Central memory CD8-positive, alpha-beta T cell (primary cell): ENCODE results near the gene PCDH9.

Experiments used
- ATAC-seq: fragments of 150-1000 bp; cut with Tn5 transposase; replicated peaks from 2 replicates; pipeline ENCODE4 v1.10.0; 2022; ENCODE audit warnings: mild to moderate bottlenecking, moderate FRiP score, moderate number of reproducible peaks; ENCODE audit not compliant: poor library complexity, severe bottlenecking; ENCODE audit errors: extremely low read depth
- DNase-seq, 2 donors: peaks; one replicate each; pipeline ENCODE4 v3.0.0; 2021; ENCODE audit warnings: low spot score in 2 of 2
- H3K27ac Mint-ChIP-seq: one replicate; pipeline ENCODE4 v1.8.0; 2022; ENCODE audit warnings: low read depth, mild to moderate bottlenecking, moderate library complexity, mixed read lengths
- H3K27me3 Mint-ChIP-seq: one replicate; pipeline ENCODE4 v1.8.0; 2022; ENCODE audit warnings: mixed read lengths
- H3K36me3 Mint-ChIP-seq: one replicate; pipeline ENCODE4 v1.8.0; 2022; ENCODE audit warnings: mild to moderate bottlenecking, moderate library complexity, mixed read lengths; ENCODE audit not compliant: insufficient read depth
- H3K4me1 Mint-ChIP-seq: one replicate; pipeline ENCODE4 v1.8.0; 2022; ENCODE audit warnings: mixed read lengths
- H3K4me3 Mint-ChIP-seq: one replicate; pipeline ENCODE4 v1.8.0; 2022; ENCODE audit warnings: mild to moderate bottlenecking, moderate library complexity, mixed read lengths
- H3K9me3 Mint-ChIP-seq: one replicate; pipeline ENCODE4 v1.8.0; 2022; ENCODE audit warnings: mixed read lengths

Gene PCDH9

DNA sequence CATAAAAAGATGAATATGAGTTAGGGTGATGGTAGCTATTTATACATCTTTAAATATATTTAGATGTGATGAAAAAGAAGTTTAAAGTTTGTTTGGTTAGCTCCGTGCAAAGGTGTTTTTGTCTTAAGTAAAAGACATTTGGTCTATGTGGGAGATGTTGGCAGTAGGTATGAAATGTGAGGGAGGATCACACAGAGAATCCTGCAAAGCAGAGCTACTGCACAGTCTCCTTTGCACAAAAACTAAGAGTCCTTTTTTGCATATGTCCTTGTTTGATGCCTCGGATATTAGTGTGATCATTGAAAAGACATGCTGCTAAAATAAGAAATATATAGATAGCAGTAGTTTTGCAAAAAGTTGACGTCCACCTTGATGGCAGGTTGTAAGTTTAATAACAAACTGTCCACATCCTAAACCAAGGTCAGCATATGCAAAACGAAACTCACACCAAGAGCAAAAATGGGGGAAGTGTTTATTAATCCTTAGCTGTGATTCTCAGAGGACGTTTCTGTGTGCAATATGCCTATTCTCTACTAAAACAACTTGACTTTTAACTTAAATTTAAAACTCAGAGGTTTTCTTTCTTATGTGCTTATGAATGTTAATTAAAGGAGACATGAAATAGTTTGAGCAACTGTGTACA, 870.1 kb downstream of the PCDH9 start:
- H3K4me3 Mint-ChIP-seq = no peak overlapping the region
- no peak for DNase-seq
- no peak overlapping the region for H3K27ac Mint-ChIP-seq

GRCh38 chr13:66359393-66359792, 870.7 kb downstream of the PCDH9 start:
- no peaks in the 10 kb centered on the region for H3K4me1 Mint-ChIP-seq
- no peak overlapping the region for H3K4me3 Mint-ChIP-seq
- no peak for DNase-seq
- no peaks in the 10 kb centered on the region for H3K36me3 Mint-ChIP-seq
- H3K27me3 Mint-ChIP-seq = no peaks in the 10 kb centered on the region
- H3K9me3 Mint-ChIP-seq = peaks cover 12% of the 10 kb centered on the region
- H3K27ac Mint-ChIP-seq = no peak overlapping the region
- ATAC-seq = no peak

More for the DNA sequence above, 870.1 kb downstream of the PCDH9 start:
- Mint-ChIP-seq H3K9me3 (peaks cover 12% of the 10 kb centered on the region), H3K36me3 (no peaks in the 10 kb centered on the region), H3K27me3 (no peaks in the 10 kb centered on the region), H3K4me1 (no peaks in the 10 kb centered on the region)
- ATAC-seq = no peak

DNA sequence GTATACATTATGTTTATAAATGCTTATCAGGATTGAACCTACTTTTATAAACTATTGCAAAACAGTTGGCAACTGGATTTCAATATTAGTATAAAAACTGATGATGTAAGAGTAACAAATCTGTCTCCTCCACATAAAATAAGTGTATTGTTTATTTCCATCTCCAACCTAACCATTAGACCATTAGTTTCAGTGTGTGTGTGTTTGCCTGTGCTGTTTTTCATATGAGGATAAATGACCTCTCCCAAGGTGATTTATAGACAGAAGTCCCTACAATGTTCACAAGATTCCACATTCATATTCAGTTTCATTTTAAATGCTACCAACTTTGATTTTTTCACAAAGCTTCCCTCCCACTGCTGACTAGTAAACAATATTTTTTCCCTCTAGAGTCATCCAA, 871.6 kb downstream of the PCDH9 start:
- Mint-ChIP-seq H3K9me3 (peaks cover 12% of the 10 kb centered on the region), H3K27ac (no peak overlapping the region), H3K4me3 (no peak overlapping the region), H3K27me3 (no peaks in the 10 kb centered on the region), H3K36me3 (no peaks in the 10 kb centered on the region), H3K4me1 (no peaks in the 10 kb centered on the region)
- ATAC-seq = no peak
- no peak for DNase-seq

- H3K4me3 Mint-ChIP-seq = no peak overlapping the region
- no peak overlapping the region for H3K27ac Mint-ChIP-seq
- H3K9me3 Mint-ChIP-seq = peaks cover 8% of the 10 kb centered on the region
- H3K4me1 Mint-ChIP-seq = no peaks in the 10 kb centered on the region
- DNase-seq = no peak
- no peak for ATAC-seq
- no peaks in the 10 kb centered on the region for H3K27me3 Mint-ChIP-seq
- no peaks in the 10 kb centered on the region for H3K36me3 Mint-ChIP-seq
These were observed 872.7 kb downstream of the PCDH9 start for GRCh38 chr13:66357463-66357862.

GRCh38 chr13:66354879-66355751, 875.0 kb downstream of the PCDH9 start:
- peaks cover 13% of the 10 kb centered on the region for H3K9me3 Mint-ChIP-seq
- no peaks in the 10 kb centered on the region for H3K27me3 Mint-ChIP-seq
- H3K27ac Mint-ChIP-seq = no peak overlapping the region
- H3K4me1 Mint-ChIP-seq = no peaks in the 10 kb centered on the region
- no peak overlapping the region for H3K4me3 Mint-ChIP-seq
- DNase-seq = no peak
- no peaks in the 10 kb centered on the region for H3K36me3 Mint-ChIP-seq
- ATAC-seq = no peak

DNA sequence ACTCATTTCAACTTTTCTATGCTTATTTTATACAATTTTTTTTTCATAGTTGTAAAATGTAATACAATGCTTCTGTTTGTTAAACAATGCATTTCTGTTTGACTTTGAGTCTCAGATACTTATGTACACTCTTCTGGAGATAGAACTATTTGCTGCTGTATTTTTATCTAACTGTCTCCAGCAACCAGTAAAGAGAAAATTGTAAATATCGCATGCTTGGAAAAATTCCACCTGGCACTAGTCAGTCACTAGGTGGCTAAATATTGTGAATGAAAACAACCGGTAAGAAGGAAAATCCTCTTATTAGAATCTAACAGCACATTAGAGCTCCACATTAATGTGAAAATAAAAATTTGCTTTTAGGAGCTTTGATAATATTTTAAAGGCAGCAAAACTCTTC, 876.5 kb downstream of the PCDH9 start:
- Mint-ChIP-seq H3K27ac (no peak overlapping the region), H3K4me3 (no peak overlapping the region), H3K36me3 (no peaks in the 10 kb centered on the region), H3K27me3 (no peaks in the 10 kb centered on the region), H3K4me1 (no peaks in the 10 kb centered on the region), H3K9me3 (peaks cover 15% of the 10 kb centered on the region)
- no peak for ATAC-seq
- DNase-seq = no peak

GRCh38 chr13:66349966-66350365, 880.2 kb downstream of the PCDH9 start:
- Mint-ChIP-seq H3K36me3 (no peaks in the 10 kb centered on the region), H3K4me3 (no peak overlapping the region), H3K4me1 (no peaks in the 10 kb centered on the region), H3K27ac (no peak overlapping the region), H3K9me3 (peaks cover 21% of the 10 kb centered on the region), H3K27me3 (no peaks in the 10 kb centered on the region)
- DNase-seq (no peak), ATAC-seq (no peak)

DNA sequence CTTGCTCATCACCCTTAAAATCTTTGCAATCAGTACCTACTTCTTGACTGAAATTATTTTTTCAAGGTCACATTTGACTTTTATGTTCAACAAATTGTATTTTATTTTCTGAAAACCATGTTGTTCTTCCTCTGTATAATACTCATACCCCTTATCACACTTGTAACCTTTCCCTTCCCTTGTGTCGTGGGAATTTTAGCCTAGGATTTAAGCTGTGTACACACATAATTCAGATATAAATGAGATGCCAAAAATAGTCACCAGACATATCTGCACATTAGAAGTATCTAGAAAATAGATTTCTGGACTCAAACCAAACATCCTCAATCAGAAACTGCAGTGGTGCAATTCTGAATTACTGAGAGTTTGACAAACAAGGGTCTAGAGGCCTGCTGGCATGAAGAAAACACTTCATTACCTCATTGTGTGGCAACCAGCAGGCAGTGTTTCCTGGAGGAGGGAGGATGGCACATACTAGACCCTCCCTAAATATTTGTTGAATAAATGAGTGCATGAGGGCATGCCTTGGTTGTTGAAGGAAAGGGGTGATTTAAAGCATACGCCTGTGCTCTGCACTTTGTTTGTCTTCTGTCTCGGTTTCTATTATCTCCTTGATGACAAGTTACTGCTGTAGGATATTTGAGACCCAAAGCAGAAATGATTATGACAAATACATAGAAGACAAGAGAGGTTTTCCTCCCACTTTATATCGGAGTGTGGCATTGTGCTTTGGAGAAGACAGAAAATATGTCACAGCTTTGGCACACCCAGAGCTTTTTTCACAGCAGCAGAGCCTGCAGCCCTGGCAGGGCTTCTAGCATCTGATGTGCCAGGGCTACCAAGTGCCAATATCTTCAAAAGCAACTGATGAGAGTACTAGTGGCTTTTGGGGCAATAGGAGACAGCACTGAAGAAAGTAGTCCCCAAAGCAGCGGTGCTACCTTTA, 881.1 kb downstream of the PCDH9 start:
- no peaks in the 10 kb centered on the region for H3K4me1 Mint-ChIP-seq
- H3K36me3 Mint-ChIP-seq = no peaks in the 10 kb centered on the region
- H3K9me3 Mint-ChIP-seq = peaks cover 21% of the 10 kb centered on the region
- H3K4me3 Mint-ChIP-seq = no peak overlapping the region
- H3K27ac Mint-ChIP-seq = no peak overlapping the region
- ATAC-seq = no peak
- no peak for DNase-seq
- H3K27me3 Mint-ChIP-seq = no peaks in the 10 kb centered on the region

DNA sequence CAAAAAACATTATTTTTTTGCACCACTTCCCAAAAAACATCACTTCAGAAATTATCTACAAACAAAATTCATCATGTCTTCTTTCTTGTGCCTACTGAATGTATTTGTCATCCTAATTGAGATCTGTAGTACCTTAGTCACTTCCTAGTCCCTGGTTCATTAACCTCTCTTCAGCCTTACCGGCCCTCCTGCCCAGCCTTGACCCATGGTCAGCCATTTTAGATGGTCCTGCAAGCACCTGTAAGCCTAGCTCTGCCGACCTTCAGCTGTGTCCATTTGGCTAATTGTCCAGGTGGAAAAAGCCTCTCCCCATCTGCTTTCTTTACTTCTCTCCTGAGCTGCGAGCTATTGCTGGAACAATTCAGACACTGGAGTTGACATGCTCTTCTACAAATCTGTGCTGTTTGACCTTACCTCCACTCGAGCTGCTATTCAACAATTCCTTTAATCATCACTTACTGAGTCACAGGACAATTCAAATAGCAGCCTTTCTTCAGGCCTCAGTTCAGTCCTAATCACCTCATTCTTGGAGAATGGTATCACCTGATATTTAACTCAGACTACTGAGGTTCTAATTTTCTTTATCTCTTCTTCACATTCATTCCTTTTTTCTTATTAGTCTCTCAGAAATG, 882.5 kb downstream of the PCDH9 start:
- H3K9me3 Mint-ChIP-seq = peaks cover 25% of the 10 kb centered on the region
- H3K27ac Mint-ChIP-seq = no peak overlapping the region

GRCh38 chr13:66345971-66346370, 884.2 kb downstream of the PCDH9 start:
- Mint-ChIP-seq H3K36me3 (no peaks in the 10 kb centered on the region), H3K27me3 (no peaks in the 10 kb centered on the region), H3K4me3 (no peak overlapping the region), H3K4me1 (no peaks in the 10 kb centered on the region), H3K9me3 (peaks cover 30% of the 10 kb centered on the region), H3K27ac (no peak overlapping the region)
- no peak for ATAC-seq
- no peak for DNase-seq

More for the DNA sequence above, 882.5 kb downstream of the PCDH9 start:
- H3K4me3 Mint-ChIP-seq = no peak overlapping the region
- no peak for DNase-seq
- ATAC-seq = no peak
- no peaks in the 10 kb centered on the region for H3K36me3 Mint-ChIP-seq
- no peaks in the 10 kb centered on the region for H3K27me3 Mint-ChIP-seq
- no peaks in the 10 kb centered on the region for H3K4me1 Mint-ChIP-seq

- H3K4me3 Mint-ChIP-seq = no peak overlapping the region
- DNase-seq (no peak), ATAC-seq (no peak)
- H3K36me3 Mint-ChIP-seq = no peaks in the 10 kb centered on the region
- H3K27ac Mint-ChIP-seq = no peak overlapping the region
- no peaks in the 10 kb centered on the region for H3K4me1 Mint-ChIP-seq
- peaks cover 27% of the 10 kb centered on the region for H3K9me3 Mint-ChIP-seq
- H3K27me3 Mint-ChIP-seq = no peaks in the 10 kb centered on the region
These were observed 884.7 kb downstream of the PCDH9 start for GRCh38 chr13:66345518-66345810.

DNA sequence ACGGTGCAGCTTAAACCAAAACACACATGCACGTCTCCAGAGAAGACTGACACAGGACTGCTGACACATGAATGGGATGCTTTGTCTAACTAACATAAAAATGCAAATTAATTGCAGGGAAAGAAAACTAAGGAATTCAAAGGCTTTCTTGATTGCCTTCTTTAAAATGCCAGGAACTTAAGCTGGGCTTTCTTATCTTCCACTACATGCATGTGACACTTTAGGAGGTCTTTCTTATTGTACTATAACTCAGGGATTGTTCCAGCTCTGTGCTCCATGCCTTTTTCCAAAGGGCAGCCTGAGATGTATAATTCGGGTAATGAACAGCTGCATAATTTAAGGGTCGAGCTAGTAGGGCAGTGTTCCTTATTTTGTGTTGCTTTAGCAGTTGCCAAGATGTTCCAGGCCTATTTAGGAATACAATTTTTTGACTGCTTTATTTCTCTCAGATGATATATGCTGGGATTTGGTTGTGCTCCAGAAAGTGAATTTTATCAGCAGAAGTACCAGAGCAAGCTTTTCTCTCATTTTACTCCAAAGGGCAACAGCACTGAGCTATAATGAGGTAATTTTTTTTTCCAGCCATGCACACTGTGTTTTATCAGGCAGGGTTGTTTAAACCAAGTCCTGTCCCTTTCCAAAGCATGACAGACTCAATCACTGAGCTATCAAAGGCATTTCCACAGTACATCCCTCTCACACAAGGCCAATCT, 885.2 kb downstream of the PCDH9 start:
- H3K27me3 Mint-ChIP-seq = no peaks in the 10 kb centered on the region
- DNase-seq (no peak), ATAC-seq (no peak)
- H3K4me3 Mint-ChIP-seq = no peak overlapping the region
- H3K4me1 Mint-ChIP-seq = no peaks in the 10 kb centered on the region
- peaks cover 22% of the 10 kb centered on the region for H3K9me3 Mint-ChIP-seq
- no peak overlapping the region for H3K27ac Mint-ChIP-seq
- no peaks in the 10 kb centered on the region for H3K36me3 Mint-ChIP-seq
